Activated CD4-positive, alpha-beta T cell treated with anti-CD3 and anti-CD28 coated beads for 36 hours (primary cell): ENCODE results near the gene PLCB2. TPM values are rescaled to one million over a fixed set of nuclear protein-coding genes. Genes with fewer than 3 reads are reported as not detected.

Source experiments
- ATAC-seq: fragments of 200-7000 bp; cut with Tn5 transposase; one replicate; pipeline ENCODE4 v1.10.0; 2021; ENCODE audit warnings: mild to moderate bottlenecking, moderate library complexity
- CTCF ChIA-PET: fragments of 350-600 bp; sonication (Branson Sonifier 250); formaldehyde crosslinking; loops from one replicate; lab custom pipeline; 2021; ENCODE audit warnings: antibody characterized with exemption; lab: Charles Lee
- POLR2A ChIA-PET: fragments of 350-600 bp; sonication (Branson Sonifier 250); formaldehyde crosslinking; loops from one replicate; lab custom pipeline; 2021; ENCODE audit warnings: antibody characterized with exemption, inconsistent platforms; lab: Charles Lee
- DNase-seq: peaks from one replicate; pipeline ENCODE4 v3.0.0-alpha.2; 2020
- H3K27ac Mint-ChIP-seq: one replicate; pipeline ENCODE4 v1.8.0; 2021; ENCODE audit warnings: mixed read lengths
- H3K27me3 Mint-ChIP-seq: one replicate; pipeline ENCODE4 v1.8.0; 2021; ENCODE audit warnings: mixed read lengths
- H3K36me3 Mint-ChIP-seq: one replicate; pipeline ENCODE4 v1.8.0; 2021; ENCODE audit warnings: low read depth, mixed read lengths
- H3K4me1 Mint-ChIP-seq: one replicate; pipeline ENCODE4 v1.8.0; 2021; ENCODE audit warnings: mixed read lengths
- H3K4me3 Mint-ChIP-seq: one replicate; pipeline ENCODE4 v1.8.0; 2021; ENCODE audit warnings: mild to moderate bottlenecking, moderate library complexity, mixed read lengths
- H3K9me3 Mint-ChIP-seq: one replicate; pipeline ENCODE4 v1.8.0; 2021; ENCODE audit warnings: low read depth, mixed read lengths
- intact Hi-C, 2 experiments: fragments of 100-400 bp; cut with DNase I in 1 of 2; cut with micrococcal nuclease in 1 of 2; formaldehyde crosslinking; loops; one replicate each; pipeline versions ENCODE4 v1.14.2 to v1.15.1; 2022 to 2024; cut with DNase I, micrococcal nuclease
- total RNA-seq, 2 experiments: library from RNA; stranded (reverse); gene quantifications; one replicate each; pipeline ENCODE4 v1.2.3, GENCODE V29; 2021

The PLCB2 gene
- total RNA-seq, 2 experiments from 2014 or later: 67.9 to 86.8 TPM

- no peak overlapping the region for H3K4me3 Mint-ChIP-seq
- no peak overlapping the region for H3K27ac Mint-ChIP-seq
- no peaks in the 10 kb centered on the region for H3K36me3 Mint-ChIP-seq
- CTCF ChIA-PET: interaction anchor here (11.4 kb wide), 1 partner anchor 74 kb away, joined by 151 read pairs; no protein-coding TSS in a partner anchor
- no peaks in the 10 kb centered on the region for H3K9me3 Mint-ChIP-seq
- no peak for ATAC-seq
- no peaks in the 10 kb centered on the region for H3K27me3 Mint-ChIP-seq
- DNase-seq: no peak
- intact Hi-C loops: no loop called here
- POLR2A ChIA-PET: no interaction called here
- H3K4me1 Mint-ChIP-seq: no peaks in the 10 kb centered on the region
Measured at GRCh38 chr15:40347559-40348473, 40.1 kb upstream of the PLCB2 start.

GRCh38 chr15:40346579-40347558 lies 39.1 kb upstream of the PLCB2 start:
- Mint-ChIP-seq H3K27me3 (no peaks in the 10 kb centered on the region), H3K27ac (no peak overlapping the region), H3K4me1 (no peaks in the 10 kb centered on the region), H3K9me3 (no peaks in the 10 kb centered on the region), H3K4me3 (no peak overlapping the region), H3K36me3 (no peaks in the 10 kb centered on the region)
- ATAC-seq (no peak), DNase-seq (no peak)
- intact Hi-C loops: no loop called here
- ChIA-PET POLR2A (no interaction called here), CTCF (interaction anchor here (0.7 to 11.4 kb wide), 2 partner anchors 21 to 75 kb away, joined by 3 to 151 read pairs; no protein-coding TSS in a partner anchor)

GRCh38 chr15:40345867-40346578 lies 38.3 kb upstream of the PLCB2 start:
- H3K9me3 Mint-ChIP-seq: no peaks in the 10 kb centered on the region
- H3K27me3 Mint-ChIP-seq: no peaks in the 10 kb centered on the region
- DNase-seq: no peak
- no peak overlapping the region for H3K4me3 Mint-ChIP-seq
- H3K27ac Mint-ChIP-seq: no peak overlapping the region
- ChIA-PET POLR2A (no interaction called here), CTCF (interaction anchor here (0.7 to 11.4 kb wide), 4 partner anchors 8 to 75 kb away, joined by 3 to 151 read pairs (median 8); no protein-coding TSS in a partner anchor)
- intact Hi-C loops: no loop called here
- no peaks in the 10 kb centered on the region for H3K36me3 Mint-ChIP-seq
- H3K4me1 Mint-ChIP-seq: no peaks in the 10 kb centered on the region
- no peak for ATAC-seq

DNA sequence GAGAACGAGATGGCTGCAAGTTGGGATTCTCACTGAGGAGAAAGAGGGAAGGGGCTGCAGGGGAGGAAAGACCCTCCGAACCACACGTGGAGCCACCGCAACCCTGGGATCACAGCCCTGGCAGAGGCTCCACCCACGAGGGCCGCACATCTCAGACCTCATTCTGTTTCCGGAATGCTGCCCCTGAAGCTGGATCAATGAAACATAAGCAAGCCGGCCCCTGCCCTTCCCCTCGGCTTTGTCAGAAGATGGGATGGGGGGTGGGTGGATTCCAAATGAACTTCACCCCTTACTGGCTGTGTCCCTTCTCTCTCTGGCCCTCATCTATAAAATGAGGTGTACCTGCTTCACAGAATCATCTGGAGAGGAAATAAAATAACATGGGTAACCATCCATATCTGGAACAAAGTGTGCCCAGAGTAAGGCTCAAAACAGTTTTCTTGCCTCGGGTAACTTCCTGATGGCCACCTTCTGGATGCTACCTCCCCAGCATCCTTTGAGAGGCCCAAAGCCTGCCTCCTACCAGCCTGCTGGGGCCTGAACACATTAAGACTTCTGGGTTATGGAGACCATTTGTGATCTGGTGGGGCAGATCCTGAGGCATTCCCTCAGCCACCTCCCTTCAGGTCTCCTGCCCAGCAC lies 37.6 kb upstream of the PLCB2 start:
- POLR2A ChIA-PET: no interaction called here
- no peaks in the 10 kb centered on the region for H3K36me3 Mint-ChIP-seq
- H3K4me3 Mint-ChIP-seq: no peak overlapping the region
- ATAC-seq (no peak), DNase-seq (no peak)
- no peaks in the 10 kb centered on the region for H3K27me3 Mint-ChIP-seq
- H3K9me3 Mint-ChIP-seq: no peaks in the 10 kb centered on the region
- CTCF ChIA-PET: interaction anchor here (0.7 to 11.4 kb wide), 15 partner anchors 8 to 184 kb away, joined by 3 to 151 read pairs (median 8); partner anchors contain the start of gene INAFM2
- no peaks in the 10 kb centered on the region for H3K4me1 Mint-ChIP-seq
- intact Hi-C loops: no loop called here
- H3K27ac Mint-ChIP-seq: no peak overlapping the region

GRCh38 chr15:40344631-40345120 lies 36.9 kb upstream of the PLCB2 start:
- Mint-ChIP-seq H3K27me3 (no peaks in the 10 kb centered on the region), H3K9me3 (no peaks in the 10 kb centered on the region), H3K4me3 (no peak overlapping the region), H3K4me1 (no peaks in the 10 kb centered on the region), H3K36me3 (no peaks in the 10 kb centered on the region), H3K27ac (no peak overlapping the region)
- intact Hi-C loops: loop anchor here (1.0 to 5.0 kb wide), 3 partner anchors 24 to 163 kb away; no protein-coding TSS in a partner anchor
- DNase-seq (peak; percentile 85), ATAC-seq (peak; percentile 93)
- ChIA-PET CTCF (interaction anchor here (0.6 to 11.4 kb wide), 33 partner anchors 9 to 607 kb away, joined by 3 to 151 read pairs (median 5); partner anchors contain the start of genes ANKRD63, INAFM2, IVD and PAK6), POLR2A (interaction anchor here (0.6 kb wide), 1 partner anchor 477 kb away, joined by 3 read pairs; no protein-coding TSS in a partner anchor)

GRCh38 chr15:40344217-40344616 lies 36.5 kb upstream of the PLCB2 start:
- Mint-ChIP-seq H3K4me3 (no peak overlapping the region), H3K4me1 (no peaks in the 10 kb centered on the region), H3K36me3 (no peaks in the 10 kb centered on the region), H3K9me3 (no peaks in the 10 kb centered on the region), H3K27me3 (no peaks in the 10 kb centered on the region), H3K27ac (no peak overlapping the region)
- CTCF ChIA-PET: interaction anchor here (0.6 to 11.4 kb wide), 32 partner anchors 9 to 607 kb away, joined by 3 to 151 read pairs (median 6); partner anchors contain the start of genes ANKRD63, INAFM2, IVD and PAK6
- POLR2A ChIA-PET: interaction anchor here (0.6 kb wide), 1 partner anchor 476 kb away, joined by 3 read pairs; no protein-coding TSS in a partner anchor
- DNase-seq (no peak), ATAC-seq (no peak)
- intact Hi-C loops: loop anchor here (1.0 to 5.0 kb wide), 3 partner anchors 24 to 163 kb away; no protein-coding TSS in a partner anchor

GRCh38 chr15:40343512-40343911 lies 35.8 kb upstream of the PLCB2 start:
- Mint-ChIP-seq H3K36me3 (no peaks in the 10 kb centered on the region), H3K27ac (no peak overlapping the region), H3K9me3 (no peaks in the 10 kb centered on the region), H3K4me3 (no peak overlapping the region), H3K4me1 (no peaks in the 10 kb centered on the region), H3K27me3 (no peaks in the 10 kb centered on the region)
- ATAC-seq (no peak), DNase-seq (no peak)
- intact Hi-C loops: loop anchor here in 1 of 2 experiments (5.0 kb wide), 1 partner anchor 164 kb away; no protein-coding TSS in a partner anchor
- POLR2A ChIA-PET: no interaction called here
- CTCF ChIA-PET: interaction anchor here (0.6 to 11.4 kb wide), 20 partner anchors 8 to 165 kb away, joined by 3 to 151 read pairs (median 8); partner anchors contain the start of genes ANKRD63, BAHD1, INAFM2 and IVD

DNA sequence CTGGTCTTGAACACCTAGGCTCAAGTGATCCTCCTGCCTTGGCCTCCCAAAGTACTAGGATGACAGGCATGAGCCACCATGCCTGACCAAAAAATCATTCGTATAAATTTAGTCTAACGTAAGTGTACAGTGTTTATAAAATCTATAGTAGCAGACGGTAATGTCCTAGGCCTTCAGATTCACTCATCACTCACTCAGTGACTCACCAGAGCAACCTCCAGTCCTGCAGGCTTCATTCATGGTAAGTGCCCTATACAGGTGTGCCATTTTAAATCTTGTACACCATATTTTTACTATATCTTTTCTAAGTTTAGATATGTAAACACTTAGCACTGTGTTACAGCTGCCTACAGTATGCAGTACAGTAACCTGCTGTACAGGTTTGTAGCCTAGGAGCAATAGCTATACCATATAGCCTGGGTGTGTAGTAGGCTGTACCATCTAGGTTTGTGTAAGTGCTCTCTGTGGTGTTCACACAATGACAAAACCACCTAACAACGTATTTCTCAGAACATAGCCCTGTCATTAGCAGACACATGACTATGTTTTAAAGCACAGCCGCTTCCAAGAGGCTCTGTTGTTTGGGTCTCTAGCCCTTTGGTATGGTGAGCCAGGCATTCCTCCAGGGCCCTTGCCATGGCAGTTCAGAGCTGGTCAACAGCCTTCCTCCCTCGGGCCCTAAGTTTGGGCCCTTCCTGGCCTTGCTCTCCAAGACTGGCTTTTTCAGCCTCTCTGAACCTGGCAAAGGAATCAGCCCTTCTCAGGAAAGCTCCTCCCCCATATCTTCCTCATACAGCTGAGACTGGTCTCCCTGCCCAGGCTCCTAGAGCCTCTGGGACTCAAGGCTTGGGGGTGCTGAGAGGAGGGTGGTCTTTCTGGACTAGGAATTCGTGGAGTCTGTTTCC lies 34.9 kb upstream of the PLCB2 start:
- H3K36me3 Mint-ChIP-seq: no peaks in the 10 kb centered on the region
- no peak overlapping the region for H3K4me3 Mint-ChIP-seq
- H3K9me3 Mint-ChIP-seq: no peaks in the 10 kb centered on the region
- peaks cover 2% of the 10 kb centered on the region for H3K4me1 Mint-ChIP-seq
- no peak for ATAC-seq
- CTCF ChIA-PET: interaction anchor here (0.6 to 11.4 kb wide), 16 partner anchors 9 to 99 kb away, joined by 3 to 151 read pairs (median 7); partner anchors contain the start of genes BAHD1, INAFM2, IVD and PLCB2
- no peak overlapping the region for H3K27ac Mint-ChIP-seq
- POLR2A ChIA-PET: no interaction called here
- intact Hi-C loops: loop anchor here in 1 of 2 experiments (5.0 kb wide), 1 partner anchor 165 kb away; no protein-coding TSS in a partner anchor
- no peaks in the 10 kb centered on the region for H3K27me3 Mint-ChIP-seq
- DNase-seq: no peak
